GM12873 (cell line): ENCODE data around the gene ATP1A2.

Source experiments
- TF ChIP-seq, protein P1 (sequence below): IDR thresholded peaks from 2 replicates; pipeline ENCODE4 v1.5.1; 2012; ENCODE audit warnings: low read depth, mild to moderate bottlenecking, moderate library complexity, low read length, control low read depth; ENCODE audit not compliant: insufficient read depth; ENCODE audit errors: missing control alignments

Gene ATP1A2

DNA sequence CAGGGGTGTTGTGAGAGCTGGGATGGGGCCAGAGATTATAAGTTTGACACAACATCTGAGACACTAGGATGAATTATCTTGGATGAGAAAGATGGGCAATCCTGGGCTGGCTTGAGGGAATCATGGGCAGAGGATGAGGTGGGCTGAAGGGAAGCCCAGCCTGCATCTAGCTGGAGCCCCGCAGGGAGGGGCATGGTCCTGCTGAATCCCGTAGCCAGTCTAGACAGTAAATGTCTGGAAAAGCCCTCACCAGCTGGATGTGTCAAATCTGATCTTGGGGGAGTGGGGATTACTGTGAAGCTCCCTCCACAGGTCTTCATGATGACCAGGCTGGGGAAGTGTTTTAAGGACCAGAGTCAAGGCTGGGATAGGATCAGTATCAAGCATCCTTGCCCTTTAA lies 71.2 kb downstream of the ATP1A2 start:
- TF ChIP-seq, protein P1, sequence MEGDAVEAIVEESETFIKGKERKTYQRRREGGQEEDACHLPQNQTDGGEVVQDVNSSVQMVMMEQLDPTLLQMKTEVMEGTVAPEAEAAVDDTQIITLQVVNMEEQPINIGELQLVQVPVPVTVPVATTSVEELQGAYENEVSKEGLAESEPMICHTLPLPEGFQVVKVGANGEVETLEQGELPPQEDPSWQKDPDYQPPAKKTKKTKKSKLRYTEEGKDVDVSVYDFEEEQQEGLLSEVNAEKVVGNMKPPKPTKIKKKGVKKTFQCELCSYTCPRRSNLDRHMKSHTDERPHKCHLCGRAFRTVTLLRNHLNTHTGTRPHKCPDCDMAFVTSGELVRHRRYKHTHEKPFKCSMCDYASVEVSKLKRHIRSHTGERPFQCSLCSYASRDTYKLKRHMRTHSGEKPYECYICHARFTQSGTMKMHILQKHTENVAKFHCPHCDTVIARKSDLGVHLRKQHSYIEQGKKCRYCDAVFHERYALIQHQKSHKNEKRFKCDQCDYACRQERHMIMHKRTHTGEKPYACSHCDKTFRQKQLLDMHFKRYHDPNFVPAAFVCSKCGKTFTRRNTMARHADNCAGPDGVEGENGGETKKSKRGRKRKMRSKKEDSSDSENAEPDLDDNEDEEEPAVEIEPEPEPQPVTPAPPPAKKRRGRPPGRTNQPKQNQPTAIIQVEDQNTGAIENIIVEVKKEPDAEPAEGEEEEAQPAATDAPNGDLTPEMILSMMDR = no peak

DNA sequence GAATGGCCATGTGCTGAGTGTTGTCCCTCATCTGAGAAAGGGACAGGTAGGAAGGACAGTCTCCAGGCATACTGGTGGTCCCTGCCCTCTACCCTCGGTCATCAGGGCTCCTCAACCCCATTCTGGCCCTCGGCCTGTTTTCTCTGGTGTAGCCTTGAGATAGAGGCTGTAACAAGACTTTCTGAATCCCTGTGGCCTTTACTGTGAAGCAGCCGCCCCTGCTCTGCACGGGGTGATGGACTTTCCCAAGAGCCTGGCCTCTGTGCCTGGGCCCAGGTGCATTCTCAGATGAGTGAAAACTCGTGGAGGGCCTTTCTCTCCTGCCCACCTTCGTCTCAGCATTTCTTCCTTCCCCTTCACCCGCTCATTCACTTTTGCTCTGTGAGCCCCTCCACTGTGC lies 71.8 kb downstream of the ATP1A2 start:
- TF ChIP-seq, protein P1 = no peak

DNA sequence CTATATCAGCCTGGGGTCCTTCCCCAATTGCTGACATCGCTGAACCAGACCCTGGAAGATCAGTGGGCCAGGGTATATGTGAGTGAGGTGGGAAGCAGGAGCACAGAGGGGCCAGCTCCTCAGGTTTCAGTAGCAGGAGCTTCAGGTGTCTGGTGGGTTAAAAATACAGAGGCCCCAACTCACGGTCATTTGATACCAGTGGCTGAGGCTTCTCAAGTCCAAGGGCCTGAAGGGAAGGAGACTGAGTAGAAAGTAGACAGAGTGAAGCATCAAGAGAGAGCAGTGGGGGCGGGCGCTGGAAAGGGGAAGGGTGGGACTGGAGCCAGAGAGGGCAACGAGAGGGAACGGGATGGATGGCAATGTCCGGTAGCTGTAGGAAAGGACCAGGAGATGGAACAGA lies 72.8 kb downstream of the ATP1A2 start:
- TF ChIP-seq, protein P1 = no peak

DNA sequence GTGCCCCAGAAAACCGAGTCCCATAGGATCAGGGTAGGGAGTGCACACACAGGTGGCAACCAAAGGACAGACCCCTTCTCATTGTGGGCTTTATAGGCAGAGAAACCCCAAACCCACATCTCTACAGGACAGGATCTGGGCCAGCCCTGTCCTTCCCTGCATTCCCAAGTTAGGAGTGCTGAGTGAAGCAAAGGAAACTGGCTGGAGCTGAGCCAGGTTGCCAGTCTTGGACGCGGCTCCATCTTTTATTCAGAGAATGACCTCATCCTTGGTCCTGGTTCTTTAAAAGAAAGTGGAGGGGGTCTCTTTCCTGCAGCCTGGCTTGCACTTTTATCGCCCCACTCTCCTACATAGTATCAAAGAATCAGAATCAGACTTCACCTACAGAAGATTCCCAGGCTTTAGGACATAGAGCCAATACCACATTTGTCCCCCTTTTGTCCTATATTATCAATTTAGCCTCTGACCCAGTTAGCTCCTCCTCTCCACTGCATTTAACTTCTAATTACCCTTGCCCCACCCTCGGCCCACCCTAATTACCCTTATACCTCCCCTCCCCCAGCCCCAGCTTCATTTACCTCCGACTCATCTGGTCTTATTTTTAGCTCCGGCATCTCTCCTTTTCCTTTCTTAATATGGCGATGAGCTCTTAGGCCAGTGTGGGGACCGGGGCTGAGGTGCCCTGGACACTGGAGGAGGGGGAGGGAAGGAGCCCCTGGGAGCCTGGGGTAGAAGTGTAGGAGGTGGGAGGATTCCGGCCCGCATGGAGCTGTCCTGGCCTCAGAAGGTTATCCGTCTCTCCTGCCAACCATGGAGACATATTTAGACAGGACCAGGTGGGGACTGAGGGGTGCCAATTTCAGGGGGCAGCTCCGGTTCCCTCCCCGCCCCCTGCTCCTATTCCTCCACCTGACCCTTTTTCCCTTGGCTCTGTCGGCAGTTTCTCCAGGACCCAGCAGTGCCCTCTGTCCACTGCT lies 74.4 kb downstream of the ATP1A2 start, which contains the start of gene CASQ1:
TSS of gene CASQ1 (plus strand) at position 927 of the 977 bp plus-strand sequence. CDS start 177 bp downstream, outside the sequence.
- TF ChIP-seq, protein P1 = no peak

DNA sequence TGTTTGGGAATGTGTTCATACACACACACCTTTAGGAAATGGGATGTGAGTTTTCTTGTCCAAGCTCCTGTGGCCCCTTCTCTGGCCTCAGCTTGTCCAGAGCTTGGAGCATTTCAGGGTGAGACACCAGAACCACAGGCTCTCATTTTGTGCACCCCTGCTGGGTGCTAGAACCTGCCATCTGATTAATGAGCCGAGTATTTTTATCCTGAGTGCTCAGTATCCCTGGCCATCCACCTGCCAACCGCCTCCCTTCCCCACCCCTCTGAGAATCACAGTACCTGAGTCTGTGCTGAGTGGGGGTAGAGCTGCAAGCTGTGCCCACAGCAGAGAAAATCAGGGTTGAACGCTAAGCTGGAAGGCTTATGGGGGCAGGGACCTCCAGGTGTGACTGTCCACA lies 76.2 kb downstream of the ATP1A2 start:
- TF ChIP-seq, protein P1 = no peak

DNA sequence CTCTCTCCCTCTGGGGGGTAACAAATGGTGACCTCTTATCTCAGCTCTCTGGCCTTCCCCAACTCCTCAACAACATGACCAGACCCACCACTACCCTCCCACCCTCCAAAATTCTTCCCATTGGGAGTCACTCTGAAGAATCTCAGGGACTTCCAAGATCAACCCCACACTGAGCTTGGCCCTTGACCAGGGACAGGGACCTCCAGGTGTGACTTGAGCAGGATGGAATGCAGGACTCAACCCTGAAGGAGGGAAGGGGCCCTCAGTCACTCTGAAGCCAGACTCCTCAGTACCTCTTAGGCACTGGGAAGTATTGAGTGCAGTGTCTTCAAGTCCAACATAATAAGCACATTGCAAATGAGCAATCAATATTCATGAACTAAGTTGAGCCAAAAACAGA lies 76.7 kb downstream of the ATP1A2 start:
- TF ChIP-seq, protein P1 = no peak
